Stimulated activated CD8-positive, alpha-beta memory T cell treated with anti-CD3 and anti-CD28 coated beads, Interleukin-15, amount 100 ng/mL, for 24 hours (primary cell): ENCODE data around the gene CPNE4.

Experiments used
- DNase-seq: peaks from one replicate; pipeline ENCODE4 v3.0.0-alpha.2; 2020; ENCODE audit warnings: low read depth

The CPNE4 gene

DNA sequence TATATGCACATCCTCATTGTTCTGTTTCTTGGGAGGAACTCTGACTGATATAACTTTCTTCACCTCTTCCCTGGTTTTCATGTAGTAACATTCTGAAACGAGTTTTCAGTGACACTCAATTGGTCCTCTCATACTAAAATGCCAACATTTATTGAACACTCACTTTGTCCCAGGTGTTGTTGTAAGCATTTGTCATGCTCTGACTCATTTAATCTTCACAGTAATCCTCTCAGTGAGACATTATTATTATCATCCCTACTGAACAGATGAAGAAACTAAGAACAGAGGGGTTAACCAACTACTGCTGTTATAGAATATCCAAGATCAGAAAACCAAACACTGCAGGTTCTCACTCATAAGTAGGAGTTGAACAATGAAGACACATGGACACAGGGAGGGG, 437.9 kb downstream of the CPNE4 start:
- DNase-seq, result no peak

DNA sequence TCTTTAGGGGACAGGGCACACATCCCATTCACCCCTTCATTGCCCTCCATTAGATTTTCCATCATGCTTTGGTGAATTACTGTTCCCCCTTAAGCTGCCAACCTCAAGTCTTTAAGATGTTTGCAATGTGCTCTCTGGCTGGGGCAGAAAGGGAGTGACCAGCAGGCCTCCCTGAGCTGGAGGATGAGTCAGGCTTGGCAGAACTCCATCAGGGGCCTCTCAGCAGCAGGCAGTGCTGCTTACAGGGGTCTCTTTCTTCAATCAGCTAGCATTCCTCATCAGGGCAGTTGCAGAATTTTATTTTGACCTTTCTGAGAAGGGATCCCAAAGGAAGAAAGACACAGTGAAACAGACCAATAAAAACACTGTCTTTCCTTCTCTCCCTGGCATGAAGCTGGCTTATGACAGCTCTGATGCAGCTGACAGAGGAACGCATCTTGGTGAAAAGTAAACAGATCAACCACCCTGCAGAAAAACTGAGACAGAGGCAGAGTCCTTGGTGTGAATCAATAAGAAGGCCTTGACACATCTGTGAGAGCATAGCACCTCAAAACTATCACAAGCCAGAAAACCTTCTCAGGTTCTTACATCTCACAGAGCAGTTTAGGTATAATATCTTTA, 443.3 kb downstream of the CPNE4 start:
- DNase-seq, result no peak

DNA sequence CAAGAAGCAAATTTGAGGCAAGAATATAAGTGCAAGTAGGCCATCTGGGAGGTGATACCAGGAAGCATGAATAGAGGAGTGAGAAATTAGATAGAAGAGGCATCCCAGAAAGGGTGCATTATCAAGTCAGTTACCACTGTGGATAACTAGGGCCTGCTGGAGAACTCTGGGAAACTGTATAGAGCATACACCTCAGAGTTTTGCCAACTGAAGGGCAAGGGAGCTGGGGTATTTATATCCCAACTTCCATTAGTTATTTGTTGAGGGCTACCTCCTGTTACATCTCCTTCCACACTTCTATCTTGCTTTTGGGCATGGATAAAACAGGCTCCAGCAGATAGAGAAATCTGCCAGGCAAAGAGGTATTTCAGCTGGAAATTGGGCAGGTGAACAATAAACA, 448.5 kb downstream of the CPNE4 start:
- no peak for DNase-seq

DNA sequence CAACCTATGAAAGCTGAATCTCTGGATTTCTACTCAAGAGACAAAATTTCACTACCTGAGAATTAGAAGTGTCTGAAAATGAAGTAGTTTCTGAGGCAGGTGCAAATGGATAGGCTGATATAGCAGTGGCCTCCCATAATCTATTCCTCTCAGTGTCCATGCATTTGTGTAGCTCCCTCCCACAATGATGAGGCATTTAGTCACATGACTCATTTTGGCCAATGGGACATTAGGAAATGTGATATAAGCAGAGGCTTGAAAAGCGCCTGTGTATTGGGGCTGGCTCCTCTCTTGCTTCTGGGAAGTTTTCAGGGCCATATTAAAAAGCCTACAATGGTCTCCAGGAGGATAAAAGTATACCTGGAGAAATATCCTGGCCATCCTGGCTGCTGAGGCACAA, 452.4 kb downstream of the CPNE4 start:
- DNase-seq, result no peak

DNA sequence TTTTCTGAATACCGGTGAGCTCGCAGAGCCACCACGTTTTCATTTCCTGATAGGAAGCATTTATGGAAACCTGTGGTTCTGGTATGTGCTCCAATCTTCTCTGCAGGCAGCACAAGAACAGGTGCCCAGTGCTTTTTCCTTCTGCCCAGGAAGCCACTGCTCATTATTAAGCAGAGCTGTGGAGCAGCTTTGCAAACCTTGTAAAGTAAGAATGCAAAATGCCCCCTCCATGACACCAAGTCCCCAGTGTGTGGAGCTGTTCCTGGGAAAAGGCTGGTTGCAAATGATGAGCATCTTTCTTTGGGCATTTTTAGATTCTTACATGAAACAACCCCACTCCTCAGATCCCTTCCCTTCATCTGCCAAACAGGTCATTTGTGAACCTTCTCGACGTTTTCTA, 466.4 kb downstream of the CPNE4 start:
- no peak for DNase-seq

DNA sequence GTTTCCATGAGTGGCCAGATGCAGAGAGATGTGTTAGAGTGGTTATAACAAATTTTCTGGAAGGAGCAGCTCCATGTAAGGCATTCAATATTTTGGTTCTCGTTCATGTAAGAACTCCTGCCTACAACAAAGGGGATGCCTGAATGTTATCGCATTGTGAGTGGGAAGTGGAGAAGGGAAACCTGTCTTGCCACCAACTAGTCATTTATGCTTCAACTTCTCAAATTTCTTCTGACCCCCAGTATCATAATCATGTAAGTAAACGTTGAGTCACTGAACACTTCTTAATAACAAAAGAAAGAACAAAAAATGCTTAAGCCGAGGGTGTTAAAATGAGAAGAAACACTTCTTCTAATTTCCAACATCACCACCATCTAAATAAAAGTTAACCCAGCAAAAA, 470.0 kb downstream of the CPNE4 start:
- no peak for DNase-seq

DNA sequence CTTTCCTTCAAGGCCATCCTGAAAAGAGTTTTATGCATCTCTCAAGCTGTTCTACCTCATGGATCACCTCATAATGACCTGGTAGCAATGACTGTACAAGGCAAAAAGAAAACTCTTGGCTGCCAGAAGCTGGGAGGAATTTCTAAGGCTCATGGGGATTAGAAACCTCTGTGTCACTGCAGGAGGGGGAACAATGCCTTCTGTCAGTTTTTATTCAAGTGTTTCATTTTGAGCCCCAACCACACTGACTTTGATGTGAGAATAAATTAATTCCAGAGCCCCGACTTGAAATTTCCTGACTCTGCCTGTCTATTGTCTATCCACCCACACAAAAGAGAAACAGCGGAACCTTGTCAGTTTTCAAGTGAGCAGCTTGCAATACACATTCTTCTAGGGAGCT, 473.3 kb downstream of the CPNE4 start:
- DNase-seq, result no peak

DNA sequence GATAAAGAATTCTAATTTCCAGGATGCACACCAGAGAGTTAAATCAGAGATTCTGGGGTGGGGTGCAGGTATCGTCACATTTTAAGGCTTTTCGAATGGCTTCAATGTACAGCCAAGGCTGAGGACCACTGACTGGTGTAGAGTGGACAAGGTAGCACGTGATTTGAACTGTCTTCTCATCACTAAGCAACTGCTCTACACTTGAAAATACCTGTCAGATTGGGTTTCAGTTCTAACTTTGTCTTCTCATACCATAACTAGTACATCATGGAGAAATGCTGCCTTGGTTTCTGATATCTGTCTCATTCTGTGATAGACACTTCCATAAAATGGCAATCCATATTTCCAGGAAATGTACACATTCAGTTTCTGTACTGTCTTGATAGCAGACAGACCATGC, 474.0 kb downstream of the CPNE4 start:
- DNase-seq, result no peak

DNA sequence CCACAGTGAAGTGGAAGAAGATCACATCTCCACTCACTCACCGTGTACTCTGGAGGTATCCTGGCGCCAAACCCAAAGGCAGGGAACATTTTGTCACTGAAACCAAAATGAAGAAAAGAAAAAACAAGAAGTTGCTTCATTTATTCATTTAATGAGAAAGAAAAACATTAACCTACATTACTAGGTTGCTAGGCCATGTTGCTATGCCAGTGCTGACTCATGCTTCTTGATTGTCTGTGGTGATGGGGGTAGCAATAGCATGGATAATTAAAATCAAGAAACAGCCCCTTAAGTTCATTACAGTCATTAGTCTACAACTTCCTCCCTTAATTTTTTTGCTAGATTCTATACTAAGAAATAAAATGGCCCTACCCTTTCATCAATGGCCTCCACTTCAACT, 479.4 kb downstream of the CPNE4 start:
- no peak for DNase-seq

DNA sequence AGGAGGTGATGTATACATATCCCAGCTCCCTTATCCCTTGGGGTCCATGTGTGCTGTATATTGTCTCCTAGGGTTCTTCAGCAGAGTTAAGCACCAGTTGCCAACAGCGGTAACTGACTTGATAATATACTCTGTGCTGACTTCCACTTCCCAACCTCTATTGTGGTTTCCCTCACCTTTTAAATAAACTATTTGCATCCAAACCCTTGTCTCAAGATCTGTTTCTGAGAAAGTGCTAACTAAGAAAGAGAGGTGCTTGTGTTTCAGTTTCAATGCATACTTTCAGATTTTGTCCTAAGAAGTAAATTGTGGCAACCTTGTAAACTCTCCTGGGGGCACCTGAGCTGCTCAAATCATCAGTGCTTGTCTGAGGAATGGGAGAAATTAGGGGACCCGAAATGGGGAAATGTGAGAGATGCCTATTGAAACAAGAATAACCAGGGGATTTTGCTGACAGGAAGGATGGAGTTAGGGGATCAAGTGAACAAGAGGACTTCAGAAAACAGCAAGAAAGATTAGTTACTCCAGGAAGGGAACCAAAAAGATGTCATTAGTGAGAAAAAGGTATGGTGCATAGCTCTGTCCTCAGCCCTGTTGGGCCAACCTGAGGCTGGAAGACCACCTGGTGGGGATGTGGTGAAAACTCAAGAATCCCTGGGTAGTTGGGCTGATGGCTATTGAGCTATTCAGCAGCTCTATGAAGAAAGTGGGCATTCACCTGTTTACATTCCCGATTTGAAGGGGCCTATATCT, 481.1 kb downstream of the CPNE4 start:
- DNase-seq, result no peak

DNA sequence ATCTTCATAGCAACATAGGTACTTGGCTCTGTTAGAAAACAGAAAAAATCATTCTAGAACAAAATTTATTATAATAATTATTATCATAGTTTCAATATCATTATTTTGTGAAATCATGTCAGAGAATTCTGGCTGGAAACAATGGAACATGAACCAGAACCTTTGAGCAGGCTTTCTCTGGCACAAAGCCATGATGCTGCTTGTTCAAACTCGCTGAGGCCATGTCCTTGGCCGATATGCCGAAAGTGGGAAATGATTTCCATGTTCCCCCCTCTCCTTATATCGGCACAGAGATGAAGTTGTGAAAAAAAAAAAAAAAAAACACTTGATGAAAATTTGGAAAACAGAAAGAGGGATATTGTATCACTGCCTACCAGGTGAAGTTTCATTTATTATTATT, 483.1 kb downstream of the CPNE4 start:
- DNase-seq, result no peak

DNA sequence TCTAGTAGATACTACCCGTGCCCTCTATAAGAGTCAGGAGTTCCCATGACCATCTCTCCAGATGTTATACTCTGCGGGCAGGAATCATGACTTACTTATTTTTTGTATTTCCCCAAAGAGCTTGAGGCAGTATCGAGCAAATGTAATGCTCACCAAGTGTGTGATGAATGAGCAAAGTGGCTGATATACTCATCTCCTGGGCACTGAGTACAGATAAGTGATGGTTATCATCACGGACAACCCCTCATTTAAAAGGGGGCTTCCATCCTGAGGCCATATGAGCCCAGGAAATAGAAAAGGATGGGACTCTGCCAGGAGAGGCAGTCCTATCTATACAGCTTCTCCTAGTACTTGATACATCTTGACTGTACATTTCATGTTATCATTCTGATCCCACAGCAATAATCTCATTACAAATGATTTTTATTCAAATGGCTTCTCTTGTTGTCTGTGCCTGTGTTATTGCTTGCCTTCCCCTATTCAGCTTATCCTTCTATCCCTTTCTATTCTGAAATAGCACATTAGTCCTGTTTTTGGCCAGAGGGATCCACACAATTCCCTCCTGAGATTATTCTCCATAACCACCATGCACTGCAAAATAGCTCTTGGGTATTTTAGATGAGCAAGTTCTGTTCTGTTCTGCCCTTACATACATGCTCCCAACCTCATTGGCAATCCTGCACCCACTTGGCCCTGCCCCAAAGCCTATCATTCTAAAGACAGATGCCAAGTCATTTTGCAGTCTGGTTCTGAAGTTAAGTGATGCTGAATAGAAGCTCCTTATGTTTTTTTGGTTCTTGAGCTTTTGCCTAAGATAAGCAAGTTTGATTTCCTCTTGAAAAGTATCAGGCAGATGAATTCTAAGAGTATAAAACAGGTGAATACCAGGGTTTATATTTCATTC, 484.0 kb downstream of the CPNE4 start:
- no peak for DNase-seq

DNA sequence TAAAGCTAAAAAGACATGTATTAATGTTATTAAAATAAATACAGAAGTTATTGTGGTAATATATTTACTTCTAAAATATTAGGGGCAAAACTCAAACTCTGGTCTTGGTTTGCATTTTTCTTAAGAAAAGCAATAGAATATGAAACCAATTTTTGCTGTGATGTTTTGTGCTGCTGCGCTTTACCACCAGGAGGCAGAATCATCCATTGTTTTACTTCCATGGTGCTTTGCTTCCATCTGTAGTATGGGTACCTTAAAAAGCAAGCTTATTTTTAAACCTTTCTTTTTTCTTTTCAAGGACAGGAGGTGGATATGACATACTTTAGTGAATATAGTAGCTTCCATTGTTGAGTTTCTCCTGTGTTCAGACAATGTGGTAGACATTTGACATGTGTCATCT, 485.5 kb downstream of the CPNE4 start:
- DNase-seq, result no peak

DNA sequence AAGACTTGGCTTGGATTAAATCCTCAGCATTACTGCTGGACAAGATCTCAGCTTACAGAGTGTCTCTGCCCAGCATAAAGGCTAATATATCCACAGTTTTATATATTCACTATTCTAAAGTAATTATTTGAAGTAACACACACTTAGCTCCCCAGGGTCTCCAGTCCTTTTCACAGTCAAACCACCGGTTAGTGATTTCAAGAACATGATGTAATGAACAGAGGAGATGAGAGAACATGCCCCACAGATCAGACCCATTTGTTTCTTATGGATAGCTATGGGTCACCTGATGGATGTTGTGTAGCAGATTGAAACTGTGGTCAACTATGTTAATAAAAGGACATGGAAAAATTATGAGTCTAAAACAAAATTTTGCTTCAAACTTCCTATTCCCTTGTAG, 487.2 kb downstream of the CPNE4 start:
- no peak for DNase-seq

DNA sequence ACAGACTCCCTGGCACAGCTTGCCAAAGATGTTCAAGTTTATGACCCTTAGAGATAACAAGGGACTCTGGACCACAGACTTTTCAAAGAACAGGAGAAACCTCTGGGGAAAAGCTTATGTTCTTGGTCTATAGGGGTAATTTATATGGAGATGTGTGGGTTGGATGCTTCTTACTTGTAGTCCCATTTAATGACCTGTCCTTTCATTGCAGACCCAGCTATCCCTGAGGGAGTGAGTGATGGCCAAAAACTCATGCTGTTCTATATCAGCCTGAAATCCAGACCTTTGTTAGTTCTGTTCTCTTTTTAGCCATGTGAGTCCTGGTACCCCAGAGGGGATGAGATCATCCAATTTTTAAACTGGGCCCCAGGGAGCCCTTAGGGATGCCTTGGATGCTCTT, 488.4 kb downstream of the CPNE4 start:
- DNase-seq, result no peak

DNA sequence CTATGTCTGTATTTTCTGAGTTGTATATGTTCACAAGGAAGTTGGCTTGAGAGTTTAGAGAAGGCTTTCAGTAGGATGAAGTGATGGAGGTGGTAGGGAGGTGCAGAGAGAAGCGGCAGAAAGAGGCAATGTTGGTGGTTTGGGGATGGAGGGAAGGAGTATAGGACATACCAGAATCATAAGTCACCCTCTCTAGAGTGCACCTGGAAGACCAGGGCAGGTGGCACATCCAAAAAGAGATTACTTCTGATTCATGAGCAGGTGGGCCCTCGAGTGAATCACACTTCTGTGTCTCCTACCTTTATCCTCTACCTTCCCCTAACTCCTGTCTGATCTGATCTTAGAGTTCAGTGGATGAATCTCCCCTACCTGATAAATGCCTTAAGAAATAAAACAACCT, 490.3 kb downstream of the CPNE4 start:
- DNase-seq, result no peak

DNA sequence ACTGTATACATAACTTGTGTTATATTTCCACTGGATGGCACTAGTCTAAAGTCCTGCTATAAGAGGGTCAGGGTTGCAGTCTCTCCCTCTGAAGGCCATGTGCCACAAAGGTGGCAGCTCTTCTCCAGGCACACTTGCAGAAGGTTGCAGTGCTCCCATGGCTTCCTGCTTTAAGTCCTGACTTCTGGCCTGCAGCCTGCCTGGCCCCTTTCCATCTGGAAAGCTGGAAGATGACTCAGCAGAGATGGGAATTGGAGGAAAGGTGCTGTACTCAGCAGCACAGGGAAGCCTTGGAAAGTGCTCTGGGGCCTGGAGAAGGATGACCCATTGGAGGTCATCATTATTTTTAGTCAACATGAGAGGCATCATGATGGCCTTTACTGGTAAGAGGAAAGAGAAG, 491.1 kb downstream of the CPNE4 start:
- no peak for DNase-seq

DNA sequence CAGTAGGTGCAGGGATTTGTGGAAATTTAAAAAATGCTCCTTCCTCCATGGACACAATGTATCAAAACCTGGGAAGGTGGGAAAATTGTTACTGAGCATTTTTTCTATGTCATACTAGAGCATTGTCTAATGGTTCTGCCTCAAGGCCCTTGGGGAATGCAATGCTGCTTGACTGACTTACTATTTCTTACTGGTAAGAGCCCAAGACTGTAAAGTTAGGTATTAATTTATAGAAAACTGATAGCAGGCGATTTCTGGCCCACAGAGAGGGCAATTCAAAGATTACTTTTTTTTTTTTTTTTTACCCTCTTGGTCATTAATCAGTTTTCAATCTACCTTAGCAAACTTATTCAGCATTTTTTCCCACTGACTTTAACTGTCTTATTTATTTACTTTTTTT, 493.5 kb downstream of the CPNE4 start:
- DNase-seq, result no peak

DNA sequence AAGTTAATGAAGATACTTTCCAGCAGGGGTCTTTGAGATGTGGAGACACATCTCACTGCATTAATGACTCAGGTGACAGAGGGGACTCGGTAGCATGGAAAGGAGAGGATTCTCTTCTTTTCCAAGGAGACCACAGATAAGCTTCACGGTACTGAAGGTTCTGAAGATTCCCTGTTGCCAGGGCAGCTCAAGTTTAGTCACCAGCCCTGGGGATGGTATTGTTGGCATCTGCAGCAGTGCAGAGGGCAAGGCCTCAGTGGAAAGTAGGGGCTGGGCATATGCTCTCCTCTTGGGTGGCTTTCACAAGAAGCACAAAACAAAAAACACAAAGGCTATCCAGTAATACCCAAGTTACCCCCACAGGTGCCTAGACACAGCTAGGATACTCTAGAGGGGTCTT, 494.0 kb downstream of the CPNE4 start:
- DNase-seq, result no peak

DNA sequence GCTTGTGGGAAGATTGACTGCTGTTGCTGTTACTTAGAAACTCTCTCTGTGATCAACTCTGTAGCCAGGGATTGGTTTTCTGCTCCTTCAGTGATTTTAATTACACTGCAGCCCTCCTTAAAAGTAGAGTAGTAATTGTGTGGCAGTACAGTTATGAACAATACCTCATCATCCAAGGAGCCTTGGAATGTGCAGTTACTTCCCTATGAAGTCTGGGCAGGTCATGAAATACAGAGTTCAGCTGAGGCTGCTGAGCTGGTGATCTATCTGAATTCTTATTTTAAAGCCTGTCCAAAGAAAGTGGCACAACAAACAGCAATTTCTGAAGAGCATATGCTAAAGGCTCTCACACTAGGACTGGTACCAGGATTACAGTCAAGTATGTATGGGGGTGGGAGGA, 494.7 kb downstream of the CPNE4 start:
- DNase-seq, result no peak

DNA sequence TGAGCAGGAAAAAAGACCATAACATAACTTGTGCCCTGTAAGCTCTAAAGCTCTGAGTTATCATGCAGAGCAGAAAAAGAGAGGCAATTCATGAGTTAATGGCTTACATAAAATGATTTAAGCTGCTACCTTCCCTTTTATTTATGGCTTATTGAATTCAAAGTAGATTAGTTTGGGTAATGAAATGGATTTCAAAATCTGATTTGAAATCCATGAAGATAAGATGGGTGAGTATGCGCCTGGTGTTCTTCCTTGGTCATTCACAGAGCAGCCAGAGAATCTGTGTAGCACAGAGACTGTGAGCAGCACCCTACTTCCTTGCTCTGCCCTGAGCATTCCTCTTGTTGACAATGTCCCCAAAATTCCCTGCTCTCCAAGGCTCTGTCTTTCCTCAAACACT, 495.8 kb downstream of the CPNE4 start:
- DNase-seq, result no peak

DNA sequence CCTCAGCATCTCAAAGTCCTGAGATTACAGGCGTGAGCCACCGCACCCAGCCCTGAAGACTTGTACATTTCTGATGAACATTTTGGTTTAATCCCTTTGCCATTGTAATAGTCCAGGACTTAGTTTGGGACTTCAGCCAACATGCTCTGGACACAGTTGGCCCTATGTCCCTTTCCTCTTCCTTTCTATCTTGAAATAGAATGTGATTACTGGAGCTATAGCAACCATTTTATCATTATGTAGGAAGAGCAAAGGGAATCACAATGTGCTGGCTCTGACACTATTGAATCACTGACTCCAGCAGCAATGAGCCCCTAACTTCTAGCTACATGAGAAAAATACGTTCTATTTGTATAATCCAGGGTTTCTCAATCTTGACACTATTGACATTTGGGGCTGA, 497.3 kb downstream of the CPNE4 start:
- DNase-seq, result no peak

DNA sequence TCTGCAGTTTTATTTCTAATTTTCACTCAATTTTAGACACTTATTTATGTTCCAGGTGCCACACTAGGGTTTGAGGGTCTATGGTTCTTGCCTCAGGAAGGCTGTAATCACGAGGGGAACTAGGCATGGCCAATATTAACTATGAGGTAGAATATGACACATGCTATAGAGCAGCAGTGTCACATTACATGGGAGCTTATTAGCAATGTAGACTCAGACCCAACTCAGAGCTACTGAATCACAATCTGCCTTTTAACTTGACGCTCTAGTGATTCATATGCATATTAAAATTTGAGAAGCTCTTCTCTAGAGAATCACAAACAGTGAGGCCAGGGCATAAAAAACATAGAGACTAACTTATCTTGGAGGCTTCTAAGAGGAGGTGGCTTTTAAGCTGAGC, 499.2 kb downstream of the CPNE4 start:
- DNase-seq, result no peak
